Tibial artery (tissue), 4 donors: ENCODE measurements around the gene ARL11.
"Not testable (repeated sequence)": the region's sequence is repeated elsewhere in the genome, so short reads cannot be mapped to it uniquely, and the experiment has no call there.

Experiments
- DNase-seq, 2 donors: peaks; one replicate each; pipeline ENCODE4 v3.0.0-alpha.2; 2019
- H3K27ac ChIP-seq, 2 donors: fragments of 200-600 bp; sonication (generic) in 1 of 2; 1 replicate in 1 of 2; 2 replicates in 1 of 2; pipeline ENCODE4 v1.5.1; 2018 to 2019; ENCODE audit warnings: mild to moderate bottlenecking in 1 of 2
- H3K27me3 ChIP-seq, 2 donors: fragments of 200-600 bp; sonication (generic) in 1 of 2; one replicate each; pipeline versions ENCODE4 v1.5.1 to v1.6.0; 2016 to 2019
- H3K36me3 ChIP-seq, 3 donors: fragments of 200-600 bp; sonication (generic) in 2 of 3; one replicate each; pipeline ENCODE4 v1.5.1; 2016 to 2019; ENCODE audit warnings: mild to moderate bottlenecking in 2 of 3
- H3K4me1 ChIP-seq, 4 donors: fragments of 200-600 bp; sonication (generic) in 2 of 4; 1 replicate in 3 of 4; 2 replicates in 1 of 4; pipeline ENCODE4 v1.5.1; 2016 to 2019
- H3K4me3 ChIP-seq, 2 donors: fragments of 200-600 bp; sonication (generic) in 1 of 2; 1 replicate in 1 of 2; 2 replicates in 1 of 2; pipeline ENCODE4 v1.5.1; 2018 to 2019; ENCODE audit warnings: mild to moderate bottlenecking in 2 of 2
- H3K9me3 ChIP-seq, 3 donors: fragments of 200-600 bp; sonication (generic) in 1 of 3; one replicate each; pipeline ENCODE4 v1.5.1; 2016 to 2019
- intact Hi-C: fragments of 100-400 bp; cut with DNase I; formaldehyde crosslinking; loops from one replicate; pipeline ENCODE4 v1.15.0; 2023; ENCODE audit warnings: low total_unique reads
- TF ChIP-seq, protein P1 (sequence below), 2 experiments: fragments of 200-600 bp in 1 of 2; fragments of 450-650 bp in 1 of 2; IDR thresholded peaks; one replicate each; pipeline ENCODE4 v1.5.1; 2017 to 2019; ENCODE audit warnings: antibody characterized with exemption in 2 of 2, mild to moderate bottlenecking in 1 of 2, moderate library complexity in 1 of 2

ARL11 gene

DNA sequence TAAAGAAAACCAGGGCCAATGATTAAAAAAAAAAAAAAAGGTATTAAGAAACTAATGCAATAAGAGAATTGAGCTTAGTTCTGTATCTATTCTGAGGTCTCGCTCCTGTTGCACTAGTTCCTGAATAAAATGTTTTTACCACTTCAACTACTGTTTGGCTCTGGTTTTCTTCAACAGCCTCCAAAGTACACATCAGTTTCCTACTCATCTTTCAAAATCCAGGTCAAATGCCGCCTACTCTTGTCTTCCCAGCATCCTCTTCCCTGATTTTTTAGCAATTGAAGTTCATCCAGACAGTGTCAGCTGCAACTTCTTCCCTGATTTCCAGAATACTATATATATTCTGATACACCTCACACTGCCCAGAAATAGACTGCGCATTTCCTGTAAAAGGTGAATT, 41.6 kb upstream of the ARL11 start:
- intact Hi-C loops: loop anchor here (10.0 kb wide), 1 partner anchor 142 kb away; the partner anchor contains the start of genes CAB39L and SETDB2

DNA sequence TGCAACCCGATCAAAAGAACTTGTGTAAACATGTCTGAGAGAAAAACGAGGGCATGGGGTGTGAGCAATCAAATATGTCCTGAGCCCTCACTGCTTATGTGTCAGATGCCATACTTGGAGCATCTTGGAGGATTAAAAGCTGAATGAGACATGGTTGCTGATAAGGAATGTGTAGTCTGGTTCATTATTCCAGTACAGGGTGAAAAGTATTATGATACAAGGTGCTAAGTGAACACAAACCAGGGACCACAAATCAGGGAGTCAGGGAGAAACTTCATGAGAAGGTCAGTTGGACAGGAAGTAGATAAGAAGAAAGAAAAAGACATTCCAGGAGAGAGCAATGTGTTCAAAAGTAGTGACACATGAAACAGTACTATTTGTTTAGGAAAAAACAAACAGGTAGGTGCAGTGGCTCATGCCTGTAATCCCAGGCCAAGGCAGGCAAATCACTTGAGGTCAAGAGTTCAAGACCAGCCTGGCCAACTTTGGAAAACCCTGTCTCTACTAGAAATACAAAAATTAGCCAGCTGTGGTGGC, 40.9 kb upstream of the ARL11 start:
- Histone ChIP-seq H3K27me3 (no peaks in the 10 kb centered on the region), H3K27ac (no peak overlapping the region), H3K9me3 (no peaks in the 10 kb centered on the region), H3K4me3 (no peak overlapping the region), H3K36me3 (peaks cover 0 to 2% (median 0%) of the 10 kb centered on the region in 3 donors), H3K4me1 (peaks cover 0 to 19% (median 5%) of the 10 kb centered on the region in 4 donors)
- intact Hi-C loops: loop anchor here (10.0 kb wide), 1 partner anchor 143 kb away; the partner anchor contains the start of genes CAB39L and SETDB2
- no peak for DNase-seq
- TF ChIP-seq, protein P1, sequence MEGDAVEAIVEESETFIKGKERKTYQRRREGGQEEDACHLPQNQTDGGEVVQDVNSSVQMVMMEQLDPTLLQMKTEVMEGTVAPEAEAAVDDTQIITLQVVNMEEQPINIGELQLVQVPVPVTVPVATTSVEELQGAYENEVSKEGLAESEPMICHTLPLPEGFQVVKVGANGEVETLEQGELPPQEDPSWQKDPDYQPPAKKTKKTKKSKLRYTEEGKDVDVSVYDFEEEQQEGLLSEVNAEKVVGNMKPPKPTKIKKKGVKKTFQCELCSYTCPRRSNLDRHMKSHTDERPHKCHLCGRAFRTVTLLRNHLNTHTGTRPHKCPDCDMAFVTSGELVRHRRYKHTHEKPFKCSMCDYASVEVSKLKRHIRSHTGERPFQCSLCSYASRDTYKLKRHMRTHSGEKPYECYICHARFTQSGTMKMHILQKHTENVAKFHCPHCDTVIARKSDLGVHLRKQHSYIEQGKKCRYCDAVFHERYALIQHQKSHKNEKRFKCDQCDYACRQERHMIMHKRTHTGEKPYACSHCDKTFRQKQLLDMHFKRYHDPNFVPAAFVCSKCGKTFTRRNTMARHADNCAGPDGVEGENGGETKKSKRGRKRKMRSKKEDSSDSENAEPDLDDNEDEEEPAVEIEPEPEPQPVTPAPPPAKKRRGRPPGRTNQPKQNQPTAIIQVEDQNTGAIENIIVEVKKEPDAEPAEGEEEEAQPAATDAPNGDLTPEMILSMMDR (IDR thresholded peaks at IDR 0.05): no peak

More for the DNA sequence above, 41.6 kb upstream of the ARL11 start:
- no peak overlapping the region for H3K4me3 ChIP-seq
- H3K9me3 ChIP-seq: no peaks in the 10 kb centered on the region
- peaks cover 0 to 6% (median 0%) of the 10 kb centered on the region in 3 donors for H3K36me3 ChIP-seq
- peaks cover 0 to 19% (median 5%) of the 10 kb centered on the region in 4 donors for H3K4me1 ChIP-seq
- no peaks in the 10 kb centered on the region for H3K27me3 ChIP-seq
- no peak for DNase-seq
- TF ChIP-seq, protein P1 (IDR thresholded peaks at IDR 0.05): no peak
- H3K27ac ChIP-seq: no peak overlapping the region

DNA sequence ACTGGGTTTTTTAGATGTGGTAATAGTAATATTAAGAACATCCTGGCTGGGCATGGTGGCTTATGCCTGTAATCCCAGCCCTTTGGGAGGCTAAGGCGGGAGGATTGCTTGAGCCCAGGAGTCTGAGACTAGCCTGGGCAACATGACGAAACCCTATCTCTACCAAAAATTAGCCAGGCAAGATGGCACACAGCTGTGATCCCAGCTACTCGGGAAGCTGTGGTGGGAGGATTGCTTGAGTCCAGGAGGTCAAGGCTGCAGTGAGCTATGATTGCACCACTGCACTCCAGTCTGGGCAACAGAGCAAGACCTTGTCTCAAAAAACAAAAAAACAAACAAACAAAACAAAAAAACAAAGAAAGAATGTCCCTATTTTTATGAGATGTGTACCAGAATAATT, 37.6 kb upstream of the ARL11 start:
- intact Hi-C loops, H3K27me3 ChIP-seq, H3K36me3 ChIP-seq, DNase-seq, H3K27ac ChIP-seq, H3K9me3 ChIP-seq, H3K4me1 ChIP-seq, H3K4me3 ChIP-seq: not testable (repeated sequence)

DNA sequence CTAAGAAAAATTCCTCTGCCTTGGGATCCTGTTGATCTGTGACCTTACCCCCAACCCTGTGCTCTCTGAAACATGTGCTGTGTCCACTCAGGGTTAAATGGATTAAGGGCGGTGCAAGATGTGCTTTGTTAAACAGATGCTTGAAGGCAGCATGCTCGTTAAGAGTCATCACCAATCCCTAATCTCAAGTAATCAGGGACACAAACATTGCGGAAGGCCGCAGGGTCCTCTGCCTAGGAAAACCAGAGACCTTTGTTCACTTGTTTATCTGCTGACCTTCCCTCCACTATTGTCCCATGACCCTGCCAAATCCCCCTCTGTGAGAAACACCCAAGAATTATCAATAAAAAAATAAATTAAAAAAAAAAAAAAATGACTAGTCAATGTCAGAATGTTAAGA, 34.4 kb upstream of the ARL11 start:
- DNase-seq, intact Hi-C loops, H3K27ac ChIP-seq, H3K36me3 ChIP-seq, H3K4me1 ChIP-seq, H3K9me3 ChIP-seq, H3K27me3 ChIP-seq, H3K4me3 ChIP-seq: not testable (repeated sequence)

DNA sequence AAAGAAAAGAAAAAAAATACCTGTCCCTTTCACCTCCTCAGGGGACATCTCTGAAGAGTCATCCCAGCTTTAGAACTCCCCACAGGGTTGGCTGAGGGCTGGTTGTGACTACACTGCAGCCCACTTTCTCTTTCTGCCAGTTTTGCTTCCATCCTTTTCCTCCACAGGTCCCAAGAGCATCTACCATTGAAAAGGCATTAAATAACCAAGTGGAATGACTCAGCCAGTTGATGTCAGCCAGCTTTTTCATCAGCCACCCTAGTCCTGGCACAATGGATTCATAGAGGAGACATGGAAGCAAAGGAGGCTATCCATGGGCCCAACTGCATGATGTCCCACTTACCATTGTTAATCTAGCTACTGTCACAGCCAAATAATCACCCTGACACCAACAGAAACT, 33.7 kb upstream of the ARL11 start:
- intact Hi-C loops: no loop called here
- Histone ChIP-seq H3K27ac (no peak overlapping the region), H3K27me3 (no peaks in the 10 kb centered on the region), H3K4me1 (no peaks in the 10 kb centered on the region), H3K36me3 (no peaks in the 10 kb centered on the region), H3K4me3 (no peak overlapping the region), H3K9me3 (no peaks in the 10 kb centered on the region)
- TF ChIP-seq, protein P1 (IDR thresholded peaks at IDR 0.05): no peak
- DNase-seq: no peak

DNA sequence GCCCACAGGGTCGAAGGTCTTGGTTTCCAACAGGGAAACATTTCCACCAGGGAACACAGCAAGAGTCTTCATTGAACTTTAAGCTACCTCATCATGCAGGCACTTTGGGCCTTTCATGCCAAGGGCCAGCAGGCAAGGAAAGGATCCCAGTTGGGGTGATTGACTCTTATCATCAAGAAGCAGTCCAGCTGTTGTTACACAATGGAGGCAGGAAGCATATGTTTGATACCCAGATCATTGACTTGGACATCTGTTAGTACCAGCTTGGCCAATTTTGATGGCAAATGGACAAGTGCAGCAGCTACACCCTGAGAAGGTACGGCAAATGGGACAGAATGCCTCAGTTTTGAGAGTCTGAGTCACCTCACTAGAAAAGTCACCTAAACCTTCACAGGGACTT, 32.1 kb upstream of the ARL11 start:
- TF ChIP-seq, protein P1 (IDR thresholded peaks at IDR 0.05): no peak

More for the DNA sequence above, 32.1 kb upstream of the ARL11 start:
- Histone ChIP-seq H3K27me3 (no peaks in the 10 kb centered on the region), H3K36me3 (no peaks in the 10 kb centered on the region), H3K27ac (no peak overlapping the region), H3K9me3 (no peaks in the 10 kb centered on the region), H3K4me3 (no peak overlapping the region), H3K4me1 (no peaks in the 10 kb centered on the region)
- no peak for DNase-seq
- intact Hi-C loops: no loop called here
